GM21717 (cell line): ENCODE data around the gene CSTPP1.
A peak's percentile ranks its signal among the peaks of the same experiment; 100 is the strongest.
"Not testable (repeated sequence)": the region's sequence is repeated elsewhere in the genome, so short reads cannot be mapped to it uniquely, and the experiment has no call there.

Experiments used
- ATAC-seq: cut with Tn5 transposase; IDR thresholded peaks from one replicate; pipeline ENCODE4 v1.9.1; 2021; ENCODE audit warnings: mild to moderate bottlenecking, moderate library complexity; ENCODE audit not compliant: unreplicated experiment

Gene CSTPP1

DNA sequence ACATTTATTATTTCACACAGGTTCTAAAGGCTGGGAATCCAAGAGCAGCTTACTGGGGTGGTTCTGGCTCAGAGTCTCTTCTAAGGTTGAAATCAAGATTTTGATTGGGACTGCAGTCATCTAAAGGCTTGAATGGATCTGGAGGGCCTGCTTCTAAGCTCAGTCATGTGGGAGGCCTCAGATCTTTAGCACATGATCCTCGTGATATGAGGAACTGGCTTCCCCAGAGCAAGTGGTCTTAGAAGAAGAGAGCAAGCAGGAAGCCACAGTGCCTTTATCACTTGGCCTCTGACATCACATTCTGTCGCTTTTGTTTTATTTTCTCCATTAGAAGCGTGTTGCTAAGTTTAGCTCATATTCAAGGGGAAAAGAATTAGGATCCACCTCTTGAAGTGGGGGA is 151.2 kb downstream of the CSTPP1 start:
- no peak for ATAC-seq

DNA sequence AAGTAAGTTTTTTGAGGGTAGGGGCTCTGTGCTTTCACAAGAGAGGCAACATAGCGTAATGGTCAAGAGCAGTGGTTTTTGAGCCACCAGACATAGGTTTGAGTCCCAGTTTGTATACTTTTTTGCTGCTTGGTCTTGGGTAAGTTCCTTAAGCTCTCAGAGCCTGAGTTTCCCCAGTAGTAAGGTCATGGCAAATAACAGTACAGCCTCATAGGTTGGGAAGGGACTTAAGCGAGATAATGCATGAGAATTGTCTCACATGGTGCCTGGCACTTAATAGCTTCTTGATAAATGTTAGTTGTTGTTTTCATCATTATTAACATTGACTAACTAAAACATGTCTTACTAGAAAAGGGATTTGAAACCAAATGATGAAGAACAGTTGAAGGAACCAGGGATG is 157.0 kb downstream of the CSTPP1 start:
- ATAC-seq: no peak

DNA sequence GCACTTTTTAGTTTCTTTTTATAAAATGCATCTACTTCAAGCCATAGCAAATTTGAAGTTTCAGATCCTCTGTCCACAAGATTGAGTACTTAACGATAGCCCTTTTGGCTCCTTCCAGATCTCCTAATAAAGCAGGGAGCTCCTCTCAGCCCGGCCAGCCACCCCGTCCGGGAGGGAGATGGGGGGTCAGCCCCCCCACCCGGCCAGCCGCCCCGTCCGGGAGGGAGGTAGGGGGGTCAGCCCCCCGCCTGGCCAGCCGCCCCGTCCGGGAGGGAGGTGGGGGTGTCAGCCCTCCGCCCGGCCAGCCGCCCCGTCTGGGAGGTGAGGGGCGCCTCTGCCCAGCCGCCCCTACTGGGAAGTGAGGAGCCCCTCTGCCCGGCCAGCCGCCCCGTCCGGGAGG is 160.3 kb downstream of the CSTPP1 start:
- not testable (repeated sequence) for ATAC-seq

DNA sequence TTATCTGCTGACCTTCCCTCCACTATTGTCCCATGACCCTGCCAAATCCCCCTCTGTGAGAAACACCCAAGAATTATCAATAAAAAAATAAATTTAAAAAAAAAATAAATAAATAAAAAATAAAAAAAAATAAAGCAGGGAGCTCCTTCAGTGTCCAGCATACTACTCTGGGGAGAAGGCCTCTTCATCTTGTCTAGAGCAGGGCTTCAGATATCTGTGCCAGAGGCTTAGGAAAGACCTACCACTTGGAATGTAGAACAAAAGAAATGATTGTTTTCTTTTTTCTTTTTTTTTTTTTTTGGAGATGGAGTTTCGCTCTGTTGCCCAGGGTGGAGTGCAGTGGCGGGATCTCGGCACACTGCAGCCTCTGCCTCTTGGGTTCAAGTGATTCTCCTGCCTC is 161.7 kb downstream of the CSTPP1 start:
- ATAC-seq: not testable (repeated sequence)

DNA sequence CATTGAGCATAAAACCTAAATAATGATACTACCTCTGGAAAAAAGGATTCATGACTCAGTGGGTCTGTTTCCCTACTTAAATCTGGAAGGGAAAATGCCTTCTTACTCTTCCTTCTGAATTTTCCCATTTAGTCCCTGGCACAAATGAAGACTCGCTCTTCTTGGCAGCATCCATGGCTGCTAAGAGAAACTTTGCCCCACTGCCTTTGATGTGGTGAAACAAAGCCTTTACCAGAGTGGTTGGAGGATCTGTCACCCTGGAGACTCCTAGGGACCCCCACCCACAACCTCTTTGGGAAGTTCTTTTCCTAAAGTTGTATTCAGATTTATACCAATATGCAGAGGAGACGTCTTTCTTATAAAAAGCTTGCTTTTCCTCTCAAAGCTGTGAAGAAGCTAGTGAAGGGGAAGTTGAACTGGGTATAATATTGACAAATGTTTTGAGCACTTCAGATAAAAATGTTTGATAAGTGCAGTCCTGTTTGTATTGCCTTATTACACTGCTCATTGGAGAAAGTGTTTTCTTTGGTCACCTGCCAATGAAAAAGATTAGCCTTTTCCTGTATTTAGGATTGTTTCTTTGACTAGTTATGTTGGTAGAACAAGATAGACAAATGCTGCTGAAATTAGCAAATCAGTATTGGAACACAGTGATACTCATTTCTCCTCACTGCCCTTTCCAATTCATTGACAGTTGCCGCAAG is 162.8 kb downstream of the CSTPP1 start:
- no peak for ATAC-seq

DNA sequence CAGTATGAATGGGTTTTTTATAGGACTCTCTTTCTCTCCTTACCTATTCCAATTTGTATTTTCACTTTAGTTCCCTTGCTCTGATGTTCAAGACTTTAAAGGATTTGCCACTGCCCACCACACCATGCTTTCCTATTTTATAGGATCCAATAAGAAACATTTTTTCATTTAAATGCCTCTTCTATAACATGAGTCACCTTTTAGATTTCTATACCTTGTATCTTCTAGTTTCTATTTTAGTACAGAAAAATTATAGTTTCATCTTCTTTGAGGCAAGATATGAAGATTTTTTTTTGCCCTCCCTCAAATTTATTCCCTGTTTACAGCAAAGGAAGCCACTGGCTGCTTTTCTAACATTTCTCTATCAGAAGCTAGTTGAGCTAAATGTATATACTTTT is 163.4 kb downstream of the CSTPP1 start:
- no peak for ATAC-seq

DNA sequence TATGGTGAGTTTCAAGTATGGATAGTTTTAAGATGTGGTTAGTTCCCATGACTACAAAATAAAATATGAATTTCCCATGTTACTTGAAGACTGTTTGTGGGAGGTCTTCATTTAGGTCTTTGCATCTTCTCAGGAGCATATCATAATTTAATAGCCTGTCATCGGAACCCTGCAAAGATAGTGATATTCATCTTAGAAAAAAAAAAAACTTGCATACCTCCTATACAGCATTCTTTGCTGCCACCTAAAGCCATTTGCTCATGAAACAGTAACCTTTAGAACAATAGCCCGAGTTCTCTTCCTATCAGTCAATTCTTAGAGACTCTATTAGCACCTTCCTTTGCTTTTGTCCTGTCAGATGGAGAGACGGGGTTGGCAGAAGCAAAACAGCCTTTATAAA is 164.8 kb downstream of the CSTPP1 start:
- ATAC-seq: no peak

DNA sequence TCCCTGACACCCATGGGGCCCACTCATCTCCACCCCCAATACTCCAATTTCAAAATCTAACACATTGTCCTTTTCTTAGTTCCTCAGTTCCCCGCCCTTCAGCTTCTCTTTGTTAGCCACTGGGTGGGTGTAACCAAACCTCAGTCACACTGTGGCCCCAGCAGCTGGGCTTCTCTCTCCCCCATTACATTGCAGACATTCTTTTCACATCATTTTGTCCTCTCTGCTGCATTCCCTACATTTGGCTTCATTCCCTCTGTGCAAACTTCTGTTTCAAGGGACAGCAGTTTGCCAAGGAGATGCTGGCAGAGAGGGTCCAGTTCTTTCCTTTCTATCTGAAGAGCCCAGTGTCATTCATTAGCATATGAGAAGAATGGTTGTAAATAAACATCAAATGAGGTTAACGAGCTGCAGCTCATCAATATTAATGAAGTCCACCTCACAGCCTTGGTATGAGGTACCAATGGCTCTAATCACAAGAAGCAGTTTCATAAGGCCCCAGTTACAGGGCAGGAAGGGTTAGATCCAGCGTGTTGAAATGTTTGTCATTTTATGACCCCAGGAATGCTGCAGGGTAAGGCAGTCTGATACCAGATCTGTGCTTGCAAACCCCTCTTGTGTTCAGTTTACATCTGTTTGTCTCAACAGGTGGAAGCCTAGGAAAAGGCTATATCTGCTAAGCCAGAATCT is 167.8 kb downstream of the CSTPP1 start:
- no peak for ATAC-seq

DNA sequence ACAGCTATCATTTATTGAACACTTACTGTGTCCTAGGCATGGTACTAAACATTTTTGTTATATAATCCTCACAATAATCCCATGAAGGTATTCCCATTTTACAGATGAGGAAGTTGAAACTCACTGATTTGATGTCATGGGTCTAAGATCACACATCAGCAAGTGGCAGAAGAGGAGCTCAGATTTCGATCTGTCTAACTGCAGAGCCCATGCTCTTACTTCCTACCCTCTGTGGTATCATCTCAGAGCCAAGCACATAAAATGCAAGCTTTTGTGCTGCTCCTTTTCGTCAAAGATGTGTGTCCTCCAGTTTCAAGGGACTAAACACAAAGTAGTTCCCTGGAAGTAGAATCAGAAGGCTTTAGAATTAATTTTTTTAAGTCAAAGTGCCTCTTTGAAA is 169.0 kb downstream of the CSTPP1 start:
- ATAC-seq: no peak

DNA sequence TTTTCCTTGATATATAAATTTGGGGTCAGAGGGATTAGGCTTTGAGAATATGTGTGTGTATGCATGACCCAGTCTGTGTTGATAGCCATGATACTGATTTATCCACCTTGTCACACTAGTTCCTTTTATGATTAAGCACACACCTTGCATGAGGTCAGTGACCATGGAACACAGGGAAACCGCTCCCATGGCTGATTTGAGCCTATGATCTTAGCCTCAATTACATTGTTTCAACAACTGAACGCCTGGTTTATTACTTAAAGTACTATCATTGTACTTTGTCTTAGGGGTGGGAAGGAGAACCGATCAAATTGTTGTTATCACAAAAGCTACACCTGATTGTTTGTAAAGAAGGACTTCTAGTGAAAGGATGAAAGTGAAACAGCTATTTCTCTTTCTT is 169.4 kb downstream of the CSTPP1 start:
- no peak for ATAC-seq

DNA sequence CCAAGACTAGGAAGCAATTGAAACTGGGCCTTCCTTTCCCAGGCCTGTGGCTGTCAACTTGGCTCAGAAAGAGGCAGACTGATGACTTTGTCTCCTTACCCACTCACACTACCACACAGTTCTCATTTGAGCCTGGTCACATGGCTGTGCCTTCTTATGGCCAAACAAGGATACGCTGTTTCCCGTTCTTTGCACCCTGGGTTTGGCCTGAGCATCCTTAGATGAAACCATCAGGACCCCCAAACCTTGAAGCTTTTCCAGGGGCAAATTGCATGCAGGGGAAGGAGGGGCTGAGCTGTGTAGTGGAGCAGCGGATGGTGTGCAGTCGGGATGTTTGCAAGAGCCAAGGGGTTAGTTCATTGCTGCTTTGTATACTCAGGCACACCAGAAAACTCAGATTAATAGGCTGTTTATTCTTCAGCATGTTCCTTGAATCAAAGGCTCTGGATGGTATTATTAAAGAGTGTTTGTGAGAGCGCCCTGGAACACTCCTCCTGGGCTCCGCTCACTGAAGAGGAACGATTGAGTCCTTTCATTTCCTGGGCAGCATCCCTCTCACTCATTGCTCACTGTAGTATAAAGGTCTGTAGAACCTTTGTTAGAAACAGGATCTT is 170.3 kb downstream of the CSTPP1 start:
- no peak for ATAC-seq

DNA sequence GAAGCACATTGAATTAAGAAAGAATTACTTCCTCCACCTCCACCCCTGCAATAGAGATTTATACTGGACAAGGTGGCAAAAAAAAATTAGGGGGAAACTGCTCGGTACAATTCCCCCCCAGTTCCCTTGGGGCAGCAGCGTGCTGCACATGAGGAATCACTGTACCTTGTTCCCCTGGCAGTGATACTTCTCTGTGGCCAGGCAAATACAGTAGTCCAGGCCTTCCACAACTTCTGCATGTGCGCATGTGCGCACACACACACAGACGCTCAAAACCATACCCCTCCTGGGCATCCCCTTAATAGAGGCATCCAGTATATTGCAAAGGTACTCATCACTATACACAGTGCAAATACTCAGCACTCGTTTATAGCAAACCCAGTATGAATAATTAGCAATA is 171.2 kb downstream of the CSTPP1 start:
- ATAC-seq: no peak

DNA sequence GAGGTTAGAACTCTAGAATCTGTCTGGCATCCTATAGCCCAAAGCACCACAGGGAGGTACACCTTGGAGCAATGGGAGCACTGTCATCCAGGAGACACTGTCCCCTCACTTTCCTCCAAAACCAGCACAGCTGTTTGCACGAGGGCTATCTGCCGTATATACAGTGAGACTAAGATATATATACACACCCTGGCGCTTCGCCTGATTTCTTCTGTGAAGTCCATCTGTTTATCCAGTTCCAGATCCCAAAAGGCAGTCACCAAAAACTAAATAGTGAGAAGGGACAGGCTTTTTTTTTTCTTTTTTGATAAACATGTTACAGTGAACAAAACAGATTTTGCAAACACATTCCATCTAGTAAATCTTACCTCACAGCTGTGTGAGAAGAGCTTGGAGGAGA is 171.7 kb downstream of the CSTPP1 start:
- no peak for ATAC-seq

DNA sequence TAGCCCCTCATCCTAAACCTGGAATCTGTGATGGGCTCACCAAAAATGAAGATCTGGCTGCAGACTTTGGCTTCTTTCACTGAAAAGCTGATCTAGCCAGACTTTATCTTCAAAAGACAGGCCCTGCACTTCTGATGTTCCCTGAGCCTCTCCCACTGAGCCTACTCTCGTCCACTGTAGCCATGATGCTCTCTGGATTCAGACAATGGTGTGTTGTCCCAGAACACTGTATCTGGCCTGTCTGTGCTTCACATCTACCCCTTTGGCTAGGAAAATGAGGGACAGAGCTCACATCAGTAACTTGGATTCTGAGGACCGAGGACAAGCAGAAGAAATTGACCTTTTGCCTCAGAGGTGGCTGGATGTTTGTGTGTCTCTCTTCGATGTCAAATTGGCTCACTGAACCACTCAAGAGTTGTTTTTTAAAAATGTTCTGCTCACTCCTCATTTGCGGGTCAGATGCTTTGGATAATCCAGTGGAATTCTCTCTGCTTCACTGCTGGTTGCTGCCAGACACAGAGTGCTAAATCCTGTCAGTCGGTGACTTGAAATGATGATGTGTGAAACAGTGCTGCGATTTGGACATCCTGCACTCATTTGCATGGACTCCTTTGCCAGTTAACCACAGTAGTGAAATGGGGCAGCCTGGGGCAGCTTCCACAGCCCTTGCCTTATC is 172.6 kb downstream of the CSTPP1 start:
- ATAC-seq: no peak

DNA sequence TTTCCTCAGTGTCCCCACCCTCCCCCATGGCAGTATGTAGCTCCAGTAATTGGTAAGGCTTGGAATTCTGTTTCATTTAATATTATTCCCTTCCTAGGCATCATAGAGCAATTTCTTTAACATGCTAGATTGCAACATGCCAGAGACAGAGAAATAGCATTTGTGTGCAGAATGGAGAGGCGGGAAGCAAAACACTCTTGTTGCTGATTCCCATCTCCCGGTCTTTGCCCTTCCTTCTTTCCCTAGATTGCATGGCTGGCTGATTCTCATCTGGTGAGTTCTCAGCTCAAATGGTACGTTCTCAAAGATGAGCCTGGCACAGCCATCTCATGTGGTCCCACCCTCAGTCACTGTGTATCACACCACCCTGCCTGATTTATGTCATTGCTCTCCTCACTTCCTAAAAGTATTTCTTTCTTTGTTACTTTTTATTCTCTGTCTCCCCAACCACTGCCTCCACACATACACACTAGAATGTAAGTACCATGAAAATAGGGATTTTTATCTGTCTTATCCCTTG is 173.2 kb downstream of the CSTPP1 start:
- no peak for ATAC-seq

DNA sequence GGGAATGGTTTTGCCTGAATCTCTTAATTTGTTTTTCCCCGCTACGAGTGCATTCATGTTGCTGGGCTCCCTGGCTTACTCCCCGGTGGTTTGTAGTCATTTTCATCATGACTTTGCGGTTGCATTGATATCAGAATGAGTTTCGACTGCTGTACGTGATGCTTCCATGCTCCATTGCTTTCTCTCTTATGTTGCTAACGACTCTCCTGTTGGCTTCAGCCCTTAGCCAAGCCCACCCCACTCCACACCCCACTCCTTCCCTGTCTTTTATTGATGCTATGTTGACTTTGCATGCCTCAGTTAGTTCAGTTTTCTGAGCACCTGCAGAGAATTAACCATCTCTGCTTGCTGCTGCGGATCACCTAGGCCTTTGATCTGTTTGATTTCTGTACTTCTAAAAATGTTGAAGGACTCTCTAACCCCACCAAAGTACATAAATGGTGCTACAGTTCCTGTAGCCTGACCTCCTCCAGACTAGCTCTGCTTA is 174.8 kb downstream of the CSTPP1 start:
- ATAC-seq: peak; percentile 88

DNA sequence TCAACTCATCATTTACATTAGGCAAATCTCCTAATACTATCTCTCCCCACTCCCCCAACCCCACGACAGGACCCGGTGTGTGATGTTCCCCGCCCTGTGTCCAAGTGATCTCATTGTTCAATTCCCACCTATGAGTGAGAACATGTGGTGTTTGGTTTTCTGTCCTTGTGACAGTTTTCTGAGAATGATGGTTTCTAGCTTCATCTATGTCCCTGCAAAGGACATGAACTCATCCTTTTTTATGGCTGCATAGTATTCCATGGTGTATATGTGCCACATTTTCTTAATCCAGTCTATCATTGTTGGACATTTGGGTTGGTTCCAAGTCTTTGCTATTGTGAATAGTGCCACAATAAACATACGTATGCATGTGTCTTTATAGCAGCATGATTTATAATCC is 176.4 kb downstream of the CSTPP1 start:
- ATAC-seq: not testable (repeated sequence)

DNA sequence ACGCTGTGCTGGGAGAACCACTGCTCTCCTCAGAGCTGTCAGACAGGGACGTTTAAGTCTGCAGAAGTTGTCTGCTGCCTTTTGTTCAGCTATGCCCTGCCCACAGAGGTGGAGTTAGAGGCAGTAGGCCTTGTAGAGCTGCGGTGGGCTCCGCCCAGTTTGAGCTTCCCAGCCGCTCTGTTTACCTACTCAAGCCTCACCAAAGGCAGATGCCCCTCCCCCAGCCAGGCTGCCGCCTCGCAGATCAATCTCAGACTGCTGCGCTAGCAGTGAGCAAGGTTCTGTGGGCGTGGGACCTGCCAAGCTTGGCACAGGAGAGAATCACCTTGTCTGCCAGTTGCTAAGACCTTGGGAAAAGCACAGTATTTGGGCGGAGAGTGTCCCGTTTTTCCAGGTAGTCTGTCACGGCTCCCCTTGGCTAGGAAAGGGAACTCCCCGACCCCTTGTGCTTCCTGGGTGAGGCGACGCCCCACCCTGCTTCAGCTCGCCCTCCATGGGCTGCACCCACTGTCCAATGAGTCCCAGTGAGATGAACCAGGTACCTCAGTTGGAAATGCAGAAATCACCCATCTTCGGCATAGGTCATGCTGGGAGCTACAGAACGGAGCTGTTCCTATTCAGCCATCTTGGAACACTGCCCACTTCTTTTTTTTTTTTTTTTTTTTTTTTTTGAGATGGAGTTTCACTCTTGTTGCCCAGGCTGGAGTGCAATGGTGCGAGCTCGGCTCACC is 182.6 kb downstream of the CSTPP1 start:
- not testable (repeated sequence) for ATAC-seq

DNA sequence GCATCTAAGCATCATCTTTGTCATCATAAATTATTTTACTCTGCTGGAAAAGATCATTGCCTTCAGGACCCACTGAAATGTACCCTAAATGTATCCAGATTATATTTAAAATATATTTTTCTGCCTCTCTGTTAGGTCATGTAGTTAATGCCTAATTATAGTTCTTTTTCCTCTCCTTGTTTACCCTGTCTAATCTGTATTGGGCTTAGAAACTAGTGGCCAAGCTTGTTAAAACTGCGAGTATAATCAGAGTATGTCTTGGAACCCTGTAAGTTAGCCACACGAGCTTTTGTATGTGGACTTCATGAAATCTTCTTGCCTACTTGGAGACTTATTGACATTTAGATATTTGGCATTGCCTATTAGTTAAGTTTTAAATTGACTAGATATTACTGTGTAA is 184.5 kb downstream of the CSTPP1 start:
- no peak for ATAC-seq

DNA sequence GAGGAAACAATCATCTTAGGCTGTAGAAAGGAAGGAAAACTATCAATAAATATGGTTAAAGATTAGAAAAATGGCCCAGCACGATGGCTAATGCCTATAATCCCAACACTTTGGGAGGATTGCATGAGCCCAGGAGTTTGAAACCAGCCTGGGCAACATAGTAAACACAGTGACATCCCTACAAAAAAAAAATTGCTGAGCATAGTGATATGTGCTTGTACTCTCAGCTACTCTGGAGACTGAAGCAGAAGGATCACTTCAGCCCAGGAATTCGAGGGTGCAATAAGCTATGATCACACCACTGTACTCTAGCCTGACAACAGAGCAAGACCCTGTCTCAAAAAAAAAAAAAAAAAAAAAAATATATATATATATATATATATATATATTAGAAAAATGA is 185.2 kb downstream of the CSTPP1 start:
- ATAC-seq: no peak

DNA sequence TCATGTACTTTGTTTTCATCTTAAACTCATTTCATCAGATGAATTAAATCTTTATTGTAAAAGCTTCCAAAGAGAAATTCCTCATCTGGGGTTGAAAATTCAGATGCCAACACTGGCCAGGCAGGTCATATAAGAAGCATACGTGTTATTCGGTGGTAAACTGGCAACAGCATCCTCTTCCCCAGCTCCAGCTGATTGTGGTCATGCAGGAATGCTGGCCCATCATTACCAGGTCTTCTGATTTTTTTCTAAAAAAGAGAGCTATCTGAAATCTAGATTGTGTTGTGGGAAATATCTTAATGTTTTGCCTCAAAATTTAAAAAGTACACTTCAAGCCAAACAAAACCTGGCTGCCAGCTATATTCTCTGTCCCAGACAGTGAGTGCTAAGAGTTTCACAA is 186.5 kb downstream of the CSTPP1 start:
- no peak for ATAC-seq
